Measurements from ENCODE around the gene CALML5.

GRCh38 chr10:5534880-5535856 is 35.8 kb upstream of the CALML5 start:
- no peak for TF ChIP-seq CTCF (conservative IDR thresholded peaks at IDR 0.05; ENCODE audit: low read depth, low read length)
- no peak for TF ChIP-seq EZH2 (IDR thresholded peaks at IDR 0.05; ENCODE audit: low read length, unreplicated experiment)
- no peak for TF ChIP-seq EZH2phosphoT487 (IDR thresholded peaks at IDR 0.05; ENCODE audit: borderline replicate concordance, low read length)
